GDM1 (cell line): Measurements from ENCODE around the gene REX1BD.
A peak's percentile ranks its signal among the peaks of the same experiment; 100 is the strongest.

ENCODE experiments used
- DNase-seq: peaks from one replicate; lab custom pipeline; 2025; lab: John Stamatoyannopoulos, UW

REX1BD gene

GRCh38 chr19:18616023-18616422 lies 27.4 kb downstream of the REX1BD start:
- DNase-seq: no peak

- no peak for DNase-seq
Observed at GRCh38 chr19:18617562-18617961, 29.0 kb downstream of the REX1BD start.

DNA sequence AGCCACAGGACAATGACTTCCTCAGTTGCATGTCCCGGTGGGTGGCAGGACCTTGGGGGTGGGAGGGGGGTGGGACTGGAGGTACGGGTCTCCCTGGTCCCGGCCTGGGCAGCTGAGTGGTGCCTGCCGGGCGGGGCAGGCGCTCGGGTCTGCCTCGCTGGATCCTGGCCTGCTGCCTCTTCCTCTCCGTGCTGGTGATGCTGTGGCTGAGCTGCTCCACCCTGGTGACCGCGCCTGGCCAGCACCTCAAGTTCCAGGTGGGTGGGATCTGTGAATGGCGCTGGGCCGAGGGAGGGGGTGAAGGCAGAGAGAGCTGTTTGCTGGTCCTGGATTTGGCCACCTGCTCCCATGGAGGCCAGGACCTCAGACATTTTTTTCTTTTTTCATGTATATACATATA lies 29.6 kb downstream of the REX1BD start:
- no peak for DNase-seq

DNA sequence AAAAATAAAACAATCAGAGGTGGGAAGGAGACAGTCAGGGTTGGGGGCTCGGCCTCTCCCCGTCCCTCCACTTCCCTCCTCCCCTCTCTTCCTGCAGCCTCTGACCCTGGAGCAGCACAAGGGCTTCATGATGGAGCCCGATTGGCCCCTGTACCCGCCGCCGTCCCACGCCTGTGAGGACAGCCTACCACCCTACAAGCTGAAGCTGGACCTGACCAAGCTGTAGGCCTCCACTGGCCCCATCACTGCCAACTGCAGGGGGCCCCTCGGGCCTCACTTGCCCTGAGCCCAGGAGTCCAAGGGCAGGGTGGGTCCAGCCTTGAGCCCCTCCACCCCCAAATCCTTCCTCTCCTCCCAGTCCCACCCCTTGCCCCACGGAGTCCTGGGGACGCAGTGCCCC lies 31.7 kb downstream of the REX1BD start:
- no peak for DNase-seq

- DNase-seq: no peak
Observed at GRCh38 chr19:18620902-18621301, 32.3 kb downstream of the REX1BD start.

- no peak for DNase-seq
Observed at GRCh38 chr19:18626906-18627305, 38.3 kb downstream of the REX1BD start.

DNA sequence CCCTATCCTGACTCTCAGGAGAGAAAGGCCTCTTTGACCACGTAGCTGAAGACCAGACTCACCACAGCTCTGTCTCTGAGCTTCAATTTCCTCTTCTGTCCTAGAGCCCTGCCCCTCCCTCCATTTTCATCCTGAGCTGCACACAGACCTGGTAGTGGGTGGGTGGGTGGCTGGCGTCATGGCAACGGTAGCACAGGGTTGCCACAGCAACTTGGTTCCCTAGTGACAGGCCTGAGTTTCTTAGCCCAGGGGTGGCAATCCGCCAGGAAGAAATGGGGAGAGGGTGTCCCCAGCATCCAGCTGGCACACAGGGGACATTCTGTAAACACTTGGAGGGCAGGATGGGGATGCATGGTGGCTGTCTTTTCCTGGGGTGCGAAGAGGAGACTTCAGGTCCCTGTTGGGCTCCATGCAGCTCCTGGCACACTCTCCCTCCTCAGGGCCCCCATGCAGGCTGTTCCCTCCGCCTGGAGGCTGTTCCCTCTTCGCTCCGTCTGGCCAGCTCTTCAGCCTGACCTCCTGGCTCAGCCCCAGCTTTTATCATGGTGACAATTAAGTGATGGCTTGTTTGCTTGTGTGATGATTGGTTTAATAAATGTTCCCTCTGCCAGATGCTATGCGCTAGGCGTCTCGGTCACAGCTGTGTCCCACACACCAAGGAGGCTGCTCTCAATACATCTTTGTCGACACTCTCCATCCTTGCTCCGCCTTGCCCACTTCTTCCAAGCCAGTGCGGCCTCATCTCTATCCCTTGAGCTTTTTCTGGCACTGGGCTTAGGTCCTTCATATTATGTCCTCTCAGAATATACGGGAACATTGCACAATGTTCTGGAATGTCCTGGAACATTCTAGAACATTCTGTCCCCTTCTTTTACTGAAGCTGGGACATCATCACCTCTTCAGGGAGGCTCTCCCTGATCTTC lies 40.8 kb downstream of the REX1BD start:
- DNase-seq: no peak

DNA sequence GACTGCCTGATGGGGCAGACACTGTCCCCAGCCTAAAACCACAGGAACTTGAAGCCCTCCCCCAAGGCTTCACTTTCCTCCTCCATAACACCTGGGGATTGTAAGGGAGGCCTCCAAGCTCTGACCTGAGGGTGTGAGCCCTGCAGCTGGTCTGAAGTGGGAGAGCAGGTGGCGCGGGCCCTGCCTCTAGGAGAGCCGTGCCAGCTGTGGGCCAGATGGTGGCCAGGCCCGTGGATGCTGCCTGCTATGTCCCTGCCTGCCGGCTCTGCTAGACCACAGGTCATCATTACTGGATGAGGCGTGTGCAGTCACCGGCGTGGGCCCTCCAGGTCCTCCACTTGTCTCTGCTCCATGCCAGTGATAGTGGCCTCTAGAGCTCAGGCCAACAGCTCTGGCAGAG lies 44.7 kb downstream of the REX1BD start:
- no peak for DNase-seq

DNA sequence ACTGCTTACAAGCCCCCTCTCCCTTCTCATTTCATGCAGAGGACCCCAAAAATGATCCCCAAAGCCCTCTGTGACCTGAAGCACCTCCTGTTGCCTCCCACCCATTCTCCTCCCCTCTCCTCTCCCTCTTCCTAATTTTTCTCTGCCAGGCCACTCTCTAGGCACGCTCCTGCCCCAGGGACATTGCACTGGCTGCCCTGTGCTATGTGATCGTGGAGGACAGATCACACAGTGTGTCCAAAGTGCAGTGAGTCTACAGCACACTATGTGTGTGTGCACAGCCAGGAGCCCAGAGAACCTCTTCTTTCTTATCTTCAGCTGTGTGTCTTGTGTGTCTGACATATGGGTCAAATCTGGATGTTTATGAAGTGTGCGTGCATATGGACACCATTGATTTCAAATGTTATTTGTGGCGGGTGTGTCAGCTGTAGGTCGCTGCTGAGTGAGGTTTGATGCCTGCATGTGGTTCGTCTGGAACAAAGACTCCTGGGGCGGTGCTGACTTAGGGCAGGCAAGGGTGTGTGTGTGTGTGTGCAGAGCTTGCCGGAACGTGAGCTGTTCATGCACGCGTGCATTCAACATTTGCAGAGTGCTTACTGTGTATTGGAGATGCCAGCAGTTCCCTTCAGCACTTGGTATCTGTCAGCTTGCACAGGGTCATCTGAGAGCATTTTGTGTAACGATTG lies 46.2 kb downstream of the REX1BD start:
- no peak for DNase-seq

DNA sequence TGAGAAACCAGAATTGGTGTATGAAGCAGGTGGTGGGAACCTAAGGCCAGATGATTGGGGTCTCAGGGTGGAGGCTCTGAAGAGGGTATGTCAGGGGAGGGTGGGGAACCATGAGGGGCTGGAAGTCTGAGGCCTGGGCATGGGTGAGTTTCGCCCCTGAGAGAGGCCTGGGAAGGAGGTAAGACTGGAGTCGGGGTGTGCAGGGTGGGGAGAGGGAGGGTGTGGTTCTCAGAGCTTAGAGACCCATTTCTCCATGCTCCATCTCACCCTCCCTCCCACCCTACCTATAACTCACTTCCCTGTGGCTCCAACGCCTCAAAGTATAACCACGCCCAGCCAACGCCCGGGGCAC lies 47.2 kb downstream of the REX1BD start:
- no peak for DNase-seq

DNA sequence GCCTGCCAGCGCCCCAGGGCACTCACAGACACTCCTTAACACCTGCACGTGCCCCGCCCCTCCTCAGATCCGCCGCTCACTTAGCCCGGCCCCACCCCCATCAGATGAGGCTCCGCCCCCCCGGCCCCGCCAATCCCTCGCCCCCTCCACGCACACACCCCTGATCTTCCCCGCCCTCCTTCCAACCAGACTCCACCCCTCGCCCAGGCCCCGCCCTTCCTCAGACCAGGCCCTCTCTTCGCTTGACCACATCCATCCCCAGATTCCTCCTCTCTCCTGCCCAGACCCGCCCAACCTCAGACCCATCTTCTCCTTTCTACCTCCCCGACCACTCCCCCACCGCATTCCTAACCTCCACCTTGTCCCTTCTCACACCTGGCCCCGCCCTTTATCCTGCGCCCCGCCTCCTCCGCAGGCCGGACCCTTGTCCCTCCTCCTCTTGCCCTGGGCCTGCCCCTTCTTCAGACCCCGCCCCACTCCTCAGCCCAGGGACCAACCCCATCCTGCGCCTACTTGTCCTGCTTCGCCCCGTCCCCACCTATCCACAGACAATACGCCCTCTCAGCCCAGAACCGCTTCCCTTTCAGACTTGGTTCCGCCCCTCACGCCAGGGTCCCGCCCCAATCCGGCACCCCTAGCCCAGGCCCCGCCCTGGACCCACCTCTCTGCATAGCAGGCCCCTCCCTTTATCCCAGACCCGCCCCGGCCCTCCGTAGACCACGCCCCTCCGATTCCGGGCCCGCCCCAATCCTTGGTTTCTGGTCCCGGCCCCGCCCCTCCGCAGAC lies 47.8 kb downstream of the REX1BD start:
- peak; percentile 99 for DNase-seq

- DNase-seq: no peak
Observed at GRCh38 chr19:18636969-18637629, 48.5 kb downstream of the REX1BD start, which contains the start of gene KLHL26. Gene KLHL26, plus strand, starts transcription at chr19:18637028. Its CDS starts 27 bp downstream, at chr19:18637055.

GRCh38 chr19:18637673-18638630 lies 49.4 kb downstream of the REX1BD start:
- DNase-seq: peak; percentile 4

GRCh38 chr19:18639706-18640243 lies 51.2 kb downstream of the REX1BD start:
- no peak for DNase-seq
